ENCODE measurements around the gene CCSER2.
"Not testable (repeated sequence)": the region's sequence is repeated elsewhere in the genome, so short reads cannot be mapped to it uniquely, and the experiment has no call there.

The CCSER2 gene, protein sequence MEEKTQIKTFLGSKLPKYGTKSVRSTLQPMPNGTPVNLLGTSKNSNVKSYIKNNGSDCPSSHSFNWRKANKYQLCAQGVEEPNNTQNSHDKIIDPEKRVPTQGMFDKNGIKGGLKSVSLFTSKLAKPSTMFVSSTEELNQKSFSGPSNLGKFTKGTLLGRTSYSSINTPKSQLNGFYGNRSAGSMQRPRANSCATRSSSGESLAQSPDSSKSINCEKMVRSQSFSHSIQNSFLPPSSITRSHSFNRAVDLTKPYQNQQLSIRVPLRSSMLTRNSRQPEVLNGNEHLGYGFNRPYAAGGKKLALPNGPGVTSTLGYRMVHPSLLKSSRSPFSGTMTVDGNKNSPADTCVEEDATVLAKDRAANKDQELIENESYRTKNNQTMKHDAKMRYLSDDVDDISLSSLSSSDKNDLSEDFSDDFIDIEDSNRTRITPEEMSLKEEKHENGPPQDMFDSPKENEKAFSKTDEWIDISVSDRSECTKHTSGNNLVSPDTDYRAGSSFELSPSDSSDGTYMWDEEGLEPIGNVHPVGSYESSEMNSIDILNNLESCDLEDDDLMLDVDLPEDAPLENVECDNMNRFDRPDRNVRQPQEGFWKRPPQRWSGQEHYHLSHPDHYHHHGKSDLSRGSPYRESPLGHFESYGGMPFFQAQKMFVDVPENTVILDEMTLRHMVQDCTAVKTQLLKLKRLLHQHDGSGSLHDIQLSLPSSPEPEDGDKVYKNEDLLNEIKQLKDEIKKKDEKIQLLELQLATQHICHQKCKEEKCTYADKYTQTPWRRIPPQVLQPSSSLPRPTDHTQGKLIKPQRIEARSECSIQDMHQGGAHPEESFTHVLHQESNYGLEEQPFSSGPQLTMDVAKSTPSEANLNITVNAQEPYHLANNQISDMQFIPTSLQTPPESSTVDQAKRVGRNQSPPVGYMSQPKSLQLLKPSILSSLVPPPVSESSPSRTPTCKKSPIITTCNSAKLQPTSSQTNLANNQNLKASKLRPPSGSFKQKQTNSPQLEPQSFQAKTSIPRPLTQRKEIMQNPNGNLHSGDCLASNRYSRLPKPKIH
- total RNA-seq = 102 to 461 (median 225) reads per million in 9 experiments

DNA sequence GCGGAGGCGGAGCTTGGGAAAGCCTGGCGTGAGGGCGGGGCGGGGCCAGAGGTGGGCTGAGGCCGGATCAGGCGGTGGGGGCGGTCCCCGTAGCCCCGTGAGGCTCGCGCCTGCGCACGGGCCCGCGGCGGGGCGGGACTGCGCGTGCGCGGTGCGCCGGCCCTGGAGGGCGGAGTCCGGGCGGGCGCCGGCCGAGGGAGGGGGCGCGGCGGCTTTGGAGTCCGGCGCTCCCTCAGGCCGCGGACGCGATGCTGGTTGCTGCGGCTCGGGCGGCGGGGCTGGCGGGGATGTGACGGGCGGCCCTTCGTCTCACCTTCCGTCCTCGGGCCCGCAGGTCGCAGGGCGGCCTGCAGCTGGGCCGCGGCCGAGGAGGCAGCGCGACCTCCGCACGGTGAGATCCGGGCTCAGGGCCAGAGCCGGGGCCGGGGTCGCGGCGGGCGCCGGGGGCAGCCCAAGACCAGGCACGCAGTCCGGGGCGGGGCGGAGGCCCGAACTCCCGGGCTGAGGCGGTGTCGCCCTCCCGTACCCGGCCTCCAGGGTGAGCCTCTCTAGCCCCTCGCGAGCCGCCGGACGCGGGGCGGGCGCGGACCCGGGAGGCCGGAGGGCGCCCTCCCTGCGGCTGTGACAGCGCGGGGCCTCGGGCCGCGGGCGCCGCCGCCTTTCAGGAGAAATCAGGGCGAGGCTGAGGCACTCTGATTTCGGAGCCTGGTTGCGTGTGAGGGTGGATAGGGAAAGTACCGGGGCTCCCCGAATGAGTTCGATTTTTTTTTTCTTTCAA, at the start of gene CCSER2:
TSS of gene CCSER2 (plus strand) at position 172 of the 778 bp plus-strand sequence. CDS start 42,464 bp downstream, outside the sequence.
- Mint-ChIP-seq H3K4me1 (ENCODE audit: low read depth in 2 of 2) (peaks cover 28 to 33% of the 10 kb centered on the region in 2 donors), H3K4me3 (peak within 1 kb of the TSS; percentile 91 to 94), H3K27me3 (no peaks in the 10 kb centered on the region), H3K27ac (peak within 1 kb of the TSS; percentile 99), H3K9me3 (no peaks in the 10 kb centered on the region), H3K36me3 (ENCODE audit: insufficient read depth) (peaks cover 34% of the 10 kb centered on the region)
- peak; percentile 51 for ATAC-seq (replicated peaks)
- DNase-seq = peak; percentile 87 to 93 (median 93)

DNA sequence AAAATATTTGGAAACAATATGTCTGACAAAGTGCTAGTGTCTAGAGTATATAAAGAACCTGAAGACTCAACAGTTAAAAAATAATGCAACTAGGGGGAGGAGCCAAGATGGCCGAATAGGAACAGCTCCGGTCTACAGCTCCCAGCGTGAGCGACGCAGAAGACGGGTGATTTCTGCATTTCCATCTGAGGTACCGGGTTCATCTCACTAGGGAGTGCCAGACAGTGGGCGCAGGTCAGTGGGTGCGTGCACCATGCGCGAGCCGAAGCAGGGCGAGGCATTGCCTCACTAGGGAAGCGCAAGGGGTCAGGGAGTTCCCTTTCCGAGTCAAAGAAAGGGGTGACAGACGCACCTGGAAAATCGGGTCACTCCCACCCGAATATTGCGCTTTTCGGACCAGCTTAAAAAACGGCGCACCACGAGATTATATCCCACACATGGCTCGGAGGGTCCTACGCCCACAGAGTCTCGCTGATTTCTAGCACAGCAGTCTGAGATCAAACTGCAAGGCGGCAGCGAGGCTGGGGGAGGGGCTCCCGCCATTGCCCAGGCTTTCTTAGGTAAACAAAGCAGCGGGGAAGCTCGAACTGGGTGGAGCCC, 48.4 kb upstream of the CCSER2 start:
- Mint-ChIP-seq H3K27me3 (peaks cover 0 to 40% of the 10 kb centered on the region in 2 donors), H3K4me3 (peak overlapping the region; percentile 31 to 41)
- not testable (repeated sequence) for H3K4me1 Mint-ChIP-seq (ENCODE audit: low read depth in 2 of 2); H3K36me3 Mint-ChIP-seq (ENCODE audit: insufficient read depth); H3K27ac Mint-ChIP-seq; H3K9me3 Mint-ChIP-seq; DNase-seq
- ATAC-seq (replicated peaks) = peak; percentile 42

DNA sequence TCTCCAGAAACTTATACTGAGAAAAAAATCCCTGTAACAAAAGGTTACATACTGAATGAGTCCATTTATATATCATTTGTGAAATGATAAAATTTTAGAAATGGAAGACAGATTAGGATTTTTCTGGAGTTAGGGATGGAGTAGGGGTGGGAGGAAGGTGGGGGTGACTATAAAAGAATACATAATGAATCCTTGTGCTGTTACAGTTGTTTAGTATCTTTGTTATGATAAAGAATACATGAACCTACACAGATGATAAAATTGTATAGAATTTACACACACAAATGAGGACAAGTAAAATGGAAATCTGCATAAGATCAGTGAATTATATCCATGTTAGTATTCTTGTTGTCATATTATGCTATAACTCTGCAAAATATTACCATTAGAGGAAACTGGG, 41.7 kb upstream of the CCSER2 start:
- no peak overlapping the region for H3K27ac Mint-ChIP-seq
- H3K4me1 Mint-ChIP-seq (ENCODE audit: low read depth in 2 of 2) = no peaks in the 10 kb centered on the region
- peaks cover 8 to 13% of the 10 kb centered on the region in 2 donors for H3K27me3 Mint-ChIP-seq
- DNase-seq (no peak), ATAC-seq (replicated peaks) (no peak)
- H3K9me3 Mint-ChIP-seq = no peaks in the 10 kb centered on the region
- H3K4me3 Mint-ChIP-seq = no peak overlapping the region
- no peaks in the 10 kb centered on the region for H3K36me3 Mint-ChIP-seq (ENCODE audit: insufficient read depth)

DNA sequence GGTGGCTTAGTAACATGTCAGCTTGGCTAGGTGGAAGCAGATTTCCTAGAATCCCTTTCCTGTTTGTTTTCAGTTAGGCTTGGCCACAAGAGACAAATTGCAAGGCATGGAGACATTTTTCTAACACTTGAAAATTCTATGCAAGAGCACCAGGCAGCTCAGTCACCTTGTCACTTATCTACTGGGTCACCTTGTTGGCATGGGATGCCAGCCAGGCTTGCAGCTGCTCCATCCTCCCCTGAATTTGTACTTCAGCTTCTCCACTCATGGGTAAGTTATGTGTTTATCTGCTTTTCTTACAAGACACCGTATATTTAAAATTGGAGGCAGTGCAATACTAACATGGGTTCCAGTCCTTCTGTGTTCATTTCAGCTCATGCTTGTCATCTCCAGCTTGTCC, 40.2 kb upstream of the CCSER2 start:
- DNase-seq (no peak), ATAC-seq (replicated peaks) (no peak)
- Mint-ChIP-seq H3K4me1 (ENCODE audit: low read depth in 2 of 2) (no peaks in the 10 kb centered on the region), H3K27ac (no peak overlapping the region), H3K9me3 (no peaks in the 10 kb centered on the region), H3K27me3 (peaks cover 8 to 13% of the 10 kb centered on the region in 2 donors), H3K36me3 (ENCODE audit: insufficient read depth) (no peaks in the 10 kb centered on the region), H3K4me3 (no peak overlapping the region)

DNA sequence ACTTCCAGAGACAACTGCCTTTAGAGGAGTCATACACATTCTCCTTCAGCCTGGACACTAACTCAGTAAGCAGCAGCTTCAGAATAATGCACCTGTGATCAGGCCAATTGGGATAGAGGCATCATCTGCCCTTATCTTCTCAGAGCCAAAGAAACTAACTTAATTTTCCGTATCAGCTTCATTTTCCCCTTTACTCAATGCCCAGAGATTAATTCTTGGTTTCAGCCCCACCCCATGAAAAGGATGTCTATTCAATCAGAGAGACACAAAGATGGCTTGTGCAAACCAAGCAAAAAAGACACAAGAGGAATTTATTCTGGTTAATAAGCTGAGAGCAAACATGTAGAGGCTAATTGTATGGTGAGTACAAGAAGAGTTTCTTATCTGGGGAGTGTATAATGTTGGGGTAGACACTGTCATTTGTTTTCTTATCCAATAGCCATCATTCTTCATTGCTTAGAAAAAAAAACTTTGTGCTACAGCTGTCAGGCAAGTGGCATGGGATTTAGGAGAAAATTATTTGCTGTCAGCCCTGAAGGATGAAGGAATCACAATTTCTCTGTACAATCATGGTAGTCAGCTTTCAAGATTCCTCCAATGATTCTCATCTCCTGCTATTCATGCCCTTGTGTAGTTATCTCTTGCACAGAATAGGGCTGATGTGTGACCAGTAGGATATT, 38.7 kb upstream of the CCSER2 start:
- H3K27me3 Mint-ChIP-seq = peaks cover 8 to 13% of the 10 kb centered on the region in 2 donors
- H3K27ac Mint-ChIP-seq = no peak overlapping the region
- ATAC-seq (replicated peaks) (no peak), DNase-seq (no peak)
- no peaks in the 10 kb centered on the region for H3K4me1 Mint-ChIP-seq (ENCODE audit: low read depth in 2 of 2)
- H3K4me3 Mint-ChIP-seq = no peak overlapping the region
- H3K36me3 Mint-ChIP-seq (ENCODE audit: insufficient read depth) = no peaks in the 10 kb centered on the region
- H3K9me3 Mint-ChIP-seq = no peaks in the 10 kb centered on the region

DNA sequence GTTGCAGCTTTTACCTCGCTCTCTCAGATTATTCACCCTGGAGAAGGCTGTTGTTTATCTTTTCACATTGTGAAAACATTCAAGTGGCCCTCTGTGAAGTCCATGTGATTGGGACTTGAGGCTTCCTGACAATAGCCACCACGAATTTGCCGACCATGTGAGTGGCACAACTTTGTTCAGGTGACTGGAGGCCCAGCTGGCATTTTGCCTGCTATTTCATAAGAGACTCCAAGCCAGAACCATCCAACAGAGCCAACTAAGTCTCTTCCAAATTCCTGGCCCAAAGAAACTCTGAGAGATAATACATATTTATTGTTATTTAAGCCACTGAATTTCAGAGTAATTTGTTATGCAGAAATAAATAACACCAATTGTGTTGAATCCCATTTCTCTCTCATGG, 38.2 kb upstream of the CCSER2 start:
- no peaks in the 10 kb centered on the region for H3K36me3 Mint-ChIP-seq (ENCODE audit: insufficient read depth)
- H3K4me1 Mint-ChIP-seq (ENCODE audit: low read depth in 2 of 2) = no peaks in the 10 kb centered on the region
- ATAC-seq (replicated peaks) (no peak), DNase-seq (no peak)
- H3K27me3 Mint-ChIP-seq = peaks cover 8 to 13% of the 10 kb centered on the region in 2 donors
- H3K9me3 Mint-ChIP-seq = no peaks in the 10 kb centered on the region
- no peak overlapping the region for H3K27ac Mint-ChIP-seq
- no peak overlapping the region for H3K4me3 Mint-ChIP-seq

DNA sequence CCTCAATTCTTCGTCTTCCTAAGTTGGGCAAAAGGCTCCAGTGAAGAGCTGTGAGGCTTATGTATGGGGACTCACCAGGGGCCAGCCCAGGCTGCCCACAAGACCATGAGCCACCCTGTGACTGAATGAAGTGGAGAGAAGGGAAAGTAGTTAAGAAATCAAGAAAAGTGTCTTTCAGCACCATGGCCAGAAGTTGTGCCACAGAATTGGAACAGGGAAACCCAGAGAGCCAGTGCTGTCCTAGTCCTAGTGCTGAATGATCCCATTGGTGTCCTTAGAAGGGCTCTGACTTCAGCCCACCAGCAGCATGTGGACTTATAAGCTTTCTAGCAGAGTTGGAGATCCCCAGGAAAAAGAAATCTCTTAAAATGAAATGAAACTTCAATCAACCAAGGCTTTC, 37.0 kb upstream of the CCSER2 start:
- no peaks in the 10 kb centered on the region for H3K9me3 Mint-ChIP-seq
- no peak for ATAC-seq (replicated peaks)
- no peak for DNase-seq

DNA sequence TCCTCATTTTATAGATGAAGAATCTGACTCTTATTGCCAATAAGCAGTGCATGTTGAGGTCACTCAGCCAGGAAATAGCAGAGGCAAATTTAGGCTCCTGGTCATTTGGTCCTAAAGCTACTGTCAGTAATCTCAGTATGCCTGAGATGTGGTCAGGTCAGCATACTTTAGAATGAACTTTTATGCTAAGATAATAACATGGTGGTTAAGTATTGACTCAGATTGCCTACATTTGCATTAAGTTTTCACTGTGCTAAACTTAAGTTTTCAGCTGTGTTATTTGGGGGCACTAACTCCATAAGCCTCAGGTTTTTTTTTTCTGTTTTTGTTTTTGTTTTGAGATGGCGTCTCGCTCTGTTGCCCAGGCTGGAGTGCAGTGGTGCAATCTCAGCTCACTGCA, 35.9 kb upstream of the CCSER2 start:
- DNase-seq = no peak

More for the DNA sequence above, 37.0 kb upstream of the CCSER2 start:
- H3K27me3 Mint-ChIP-seq = peaks cover 8 to 13% of the 10 kb centered on the region in 2 donors
- no peak overlapping the region for H3K27ac Mint-ChIP-seq
- H3K36me3 Mint-ChIP-seq (ENCODE audit: insufficient read depth) = no peaks in the 10 kb centered on the region
- H3K4me3 Mint-ChIP-seq = no peak overlapping the region
- no peaks in the 10 kb centered on the region for H3K4me1 Mint-ChIP-seq (ENCODE audit: low read depth in 2 of 2)

DNA sequence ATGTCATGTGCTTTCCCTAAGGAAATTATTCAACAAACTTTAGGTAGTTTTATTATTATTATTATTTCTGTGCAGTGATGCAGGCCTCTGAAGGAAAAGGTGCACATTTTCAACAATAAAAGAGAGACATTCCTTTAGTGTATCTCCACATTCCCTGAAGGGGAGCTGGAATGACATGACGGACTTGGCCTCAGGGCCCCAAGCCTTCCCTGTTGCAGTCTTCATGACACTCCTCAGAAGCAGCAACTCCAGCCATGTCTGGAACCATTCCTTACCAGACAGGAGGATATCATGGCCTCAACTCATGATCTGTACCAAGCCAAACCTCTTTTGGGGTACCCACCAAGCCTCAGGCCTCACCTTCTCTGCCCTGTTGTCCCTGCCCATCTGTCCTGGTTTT, 35.2 kb upstream of the CCSER2 start:
- Mint-ChIP-seq H3K4me3 (no peak overlapping the region), H3K9me3 (no peaks in the 10 kb centered on the region), H3K4me1 (ENCODE audit: low read depth in 2 of 2) (no peaks in the 10 kb centered on the region), H3K36me3 (ENCODE audit: insufficient read depth) (no peaks in the 10 kb centered on the region), H3K27me3 (peaks cover 12 to 15% of the 10 kb centered on the region in 2 donors), H3K27ac (no peak overlapping the region)
- DNase-seq (no peak), ATAC-seq (replicated peaks) (no peak)

More for the DNA sequence above, 35.9 kb upstream of the CCSER2 start:
- H3K36me3 Mint-ChIP-seq (ENCODE audit: insufficient read depth) = no peaks in the 10 kb centered on the region
- H3K27ac Mint-ChIP-seq = no peak overlapping the region
- H3K27me3 Mint-ChIP-seq = peaks cover 8 to 13% of the 10 kb centered on the region in 2 donors
- no peaks in the 10 kb centered on the region for H3K9me3 Mint-ChIP-seq
- no peak for ATAC-seq (replicated peaks)
- H3K4me3 Mint-ChIP-seq = no peak overlapping the region
- no peaks in the 10 kb centered on the region for H3K4me1 Mint-ChIP-seq (ENCODE audit: low read depth in 2 of 2)

DNA sequence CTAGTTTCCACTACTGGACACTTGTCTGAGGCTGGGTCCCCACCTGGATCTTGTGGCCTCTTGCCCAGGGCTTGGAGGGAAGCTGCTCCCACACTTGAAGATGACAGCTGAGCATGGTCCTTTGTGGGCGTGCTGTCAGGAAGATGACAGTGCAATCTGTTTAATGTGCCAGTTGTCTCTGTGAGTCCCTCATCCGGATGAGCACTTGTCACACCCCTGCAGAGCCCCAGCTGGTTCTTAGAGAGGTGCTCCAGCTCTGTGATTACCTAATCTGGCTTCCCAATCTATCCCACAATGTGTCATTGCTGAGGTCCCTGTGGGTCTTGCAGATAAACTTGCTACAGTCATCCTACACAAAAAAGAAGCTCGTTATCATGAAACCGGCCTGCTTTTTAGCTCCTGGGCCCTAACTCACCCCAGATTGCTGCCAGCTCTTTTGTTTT, 34.8 kb upstream of the CCSER2 start:
- ATAC-seq (replicated peaks) (no peak), DNase-seq (no peak)
- no peaks in the 10 kb centered on the region for H3K36me3 Mint-ChIP-seq (ENCODE audit: insufficient read depth)
- peaks cover 15 to 16% of the 10 kb centered on the region in 2 donors for H3K27me3 Mint-ChIP-seq
- no peaks in the 10 kb centered on the region for H3K4me1 Mint-ChIP-seq (ENCODE audit: low read depth in 2 of 2)
- H3K4me3 Mint-ChIP-seq = no peak overlapping the region
- H3K9me3 Mint-ChIP-seq = no peaks in the 10 kb centered on the region
- no peak overlapping the region for H3K27ac Mint-ChIP-seq

DNA sequence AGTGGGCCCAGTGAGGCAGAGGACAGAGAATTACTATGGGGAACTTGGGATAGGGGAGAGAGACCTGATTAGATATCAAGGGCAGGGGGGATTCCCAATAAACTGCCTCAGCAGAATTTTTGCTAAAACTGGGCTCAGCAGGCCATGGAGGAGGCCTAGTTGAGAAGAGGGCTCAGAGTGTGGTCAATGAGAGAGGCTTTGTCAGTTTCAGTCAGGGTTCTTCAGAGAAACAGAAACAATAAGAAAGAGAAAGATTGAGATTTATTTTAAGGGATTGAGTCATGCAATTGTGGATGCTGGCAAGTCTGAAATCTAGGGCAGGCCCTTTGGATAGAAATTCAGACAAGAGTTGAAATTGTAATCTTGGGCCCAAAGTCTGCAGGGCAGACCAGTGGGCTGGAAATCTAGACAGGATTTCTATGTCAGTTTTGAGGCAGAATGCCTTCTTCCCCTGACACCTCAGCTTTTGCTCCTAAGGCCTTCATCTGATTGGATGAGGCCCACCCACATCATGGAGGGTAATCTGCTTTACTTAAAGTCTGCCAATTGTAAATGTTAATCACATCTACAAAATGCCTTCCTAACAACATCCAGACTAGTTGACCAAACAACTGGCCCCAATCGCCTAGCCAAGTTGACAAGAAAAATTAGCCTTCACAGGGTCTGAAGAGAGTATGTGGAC, 33.5 kb upstream of the CCSER2 start:
- H3K27me3 Mint-ChIP-seq = peaks cover 6 to 21% of the 10 kb centered on the region in 2 donors
- DNase-seq = no peak
- no peak overlapping the region for H3K4me3 Mint-ChIP-seq
- no peaks in the 10 kb centered on the region for H3K36me3 Mint-ChIP-seq (ENCODE audit: insufficient read depth)
- H3K4me1 Mint-ChIP-seq (ENCODE audit: low read depth in 2 of 2) = no peaks in the 10 kb centered on the region
- ATAC-seq (replicated peaks) = no peak
- peak overlapping the region in 1 of 2 donors; percentile 33 for H3K27ac Mint-ChIP-seq
- no peaks in the 10 kb centered on the region for H3K9me3 Mint-ChIP-seq
